DOHH2 (cell line): ENCODE results near the gene FALEC.

Experiments
- H3F3A ChIP-seq: fragments of 200-600 bp; sonication (generic), shearing (Covaris generic); 2 replicates; pipeline ENCODE4 v1.6.0; 2016; ENCODE audit warnings: antibody characterized with exemption, mild to moderate bottlenecking; ENCODE audit not compliant: control insufficient read depth, insufficient read depth
- H3K27ac ChIP-seq: fragments of 200-600 bp; sonication (generic); 2 replicates; pipeline ENCODE4 v1.5.1; 2014; ENCODE audit warnings: low read depth, mild to moderate bottlenecking, low read length, moderate library complexity
- H3K27me3 ChIP-seq: fragments of 200-600 bp; sonication (generic); 2 replicates; pipeline ENCODE4 v1.6.1; 2014; ENCODE audit warnings: mild to moderate bottlenecking, low read length, mixed read lengths; ENCODE audit not compliant: control insufficient read depth
- H3K36me3 ChIP-seq: fragments of 200-600 bp; sonication (generic); 2 replicates; pipeline ENCODE4 v1.6.1; 2014; ENCODE audit warnings: mild to moderate bottlenecking, low read length, moderate library complexity, mixed read lengths; ENCODE audit not compliant: control insufficient read depth
- H3K4me1 ChIP-seq: fragments of 200-600 bp; sonication (generic); 2 replicates; pipeline ENCODE4 v1.6.1; 2014; ENCODE audit warnings: mild to moderate bottlenecking, low read length, mixed read lengths; ENCODE audit not compliant: control insufficient read depth
- H3K4me2 ChIP-seq: fragments of 200-600 bp; sonication (generic); 2 replicates; pipeline ENCODE4 v1.6.0; 2014; ENCODE audit warnings: mild to moderate bottlenecking, low read length, moderate library complexity
- H3K4me3 ChIP-seq: fragments of 200-600 bp; sonication (generic); 2 replicates; pipeline ENCODE4 v1.5.1; 2014; ENCODE audit warnings: mild to moderate bottlenecking, low read length, mixed read lengths
- H3K79me2 ChIP-seq: fragments of 200-600 bp; sonication (generic); 2 replicates; pipeline ENCODE4 v1.6.1; 2014; ENCODE audit warnings: mild to moderate bottlenecking, low read length, mixed read lengths; ENCODE audit not compliant: control insufficient read depth
- H3K9me2 ChIP-seq: fragments of 200-600 bp; sonication (generic); replicated peaks from 2 replicates; pipeline ENCODE4 v1.6.1; 2014; ENCODE audit warnings: mild to moderate bottlenecking, low read length, mixed read lengths; ENCODE audit not compliant: control insufficient read depth
- H3K9me3 ChIP-seq: fragments of 200-600 bp; sonication (generic); 2 replicates; pipeline ENCODE4 v1.6.1; 2014; ENCODE audit warnings: antibody characterized with exemption, low read length, mixed read lengths; ENCODE audit not compliant: control insufficient read depth, insufficient read depth
- H4K20me1 ChIP-seq: fragments of 200-600 bp; sonication (generic); 2 replicates; pipeline ENCODE4 v1.6.0; 2014; ENCODE audit warnings: low read depth, mild to moderate bottlenecking, antibody characterized with exemption, low read length, moderate library complexity; ENCODE audit not compliant: control insufficient read depth, insufficient read depth
- EZH2phosphoT487 ChIP-seq: fragments of 200-600 bp; sonication (generic); IDR thresholded peaks from 2 replicates; pipeline ENCODE4 v1.6.1; 2017; ENCODE audit warnings: borderline replicate concordance, mild to moderate bottlenecking, antibody characterized with exemption, low read length, moderate library complexity, mixed read lengths
- TF ChIP-seq, protein P1 (sequence below): fragments of 200-600 bp; sonication (generic); IDR thresholded peaks from one replicate; pipeline ENCODE4 v1.5.1; 2014; ENCODE audit warnings: antibody characterized with exemption, mild to moderate bottlenecking, low read depth, low read length; ENCODE audit not compliant: poor library complexity, severe bottlenecking

FALEC gene

DNA sequence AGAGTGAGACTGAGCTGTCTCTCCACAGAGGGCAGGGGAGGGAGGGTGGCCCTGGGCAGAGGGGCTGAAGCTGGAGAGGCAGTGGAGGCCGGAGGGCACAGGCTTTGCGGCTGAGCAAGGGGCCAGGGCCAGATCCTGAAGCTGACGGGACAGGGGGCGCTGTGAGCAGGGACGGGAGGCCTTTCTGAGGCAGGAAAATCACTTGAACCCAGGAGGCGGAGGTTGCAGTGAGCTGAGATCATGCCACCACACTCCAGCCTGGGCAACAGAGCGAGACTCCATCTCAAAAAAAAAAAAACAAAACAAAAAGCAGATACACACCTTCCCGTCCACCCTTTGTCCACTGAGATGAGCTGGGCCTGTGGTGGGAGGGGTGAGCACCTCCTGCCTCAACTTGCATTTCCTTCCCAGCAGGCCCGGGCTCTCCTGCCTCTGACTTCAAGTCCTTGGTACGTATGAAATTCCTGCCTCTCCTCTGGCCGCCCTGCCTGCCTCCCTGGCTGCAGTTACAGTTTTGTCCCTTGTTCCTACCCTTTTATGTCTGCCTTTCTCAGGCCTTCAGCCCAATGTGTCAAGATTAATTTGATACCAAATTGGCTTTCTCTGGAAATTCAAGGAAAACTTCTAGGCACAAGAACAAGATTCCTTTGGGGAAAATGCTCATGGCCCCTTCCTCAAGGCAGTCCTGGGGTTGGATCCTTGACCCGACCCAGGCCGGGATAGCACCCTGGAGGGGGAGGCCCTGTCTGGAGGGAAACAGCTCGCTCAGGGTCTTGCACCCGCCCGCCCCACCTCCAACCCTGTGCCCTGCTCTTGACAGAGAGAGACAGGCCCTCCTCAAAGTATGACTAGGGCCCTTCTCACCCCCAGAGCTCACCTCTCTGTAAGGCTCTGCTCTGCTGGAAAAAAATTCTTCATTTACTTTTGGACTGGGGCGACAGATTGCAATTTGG lies 22.5 kb downstream of the FALEC start:
- Histone ChIP-seq H3K79me2 (no peaks in the 10 kb centered on the region), H3K36me3 (no peaks in the 10 kb centered on the region), H3K27ac (no peak overlapping the region), H3K4me3 (no peak overlapping the region), H3K4me1 (no peaks in the 10 kb centered on the region), H3F3A (0 out of 2 replicates have a peak, but pooled peaks cover 2% of the 10 kb centered on the region), H3K27me3 (no peaks in the 10 kb centered on the region), H3K4me2 (no peak overlapping the region), H4K20me1 (no peaks in the 10 kb centered on the region), H3K9me2 (no peaks in the 10 kb centered on the region), H3K9me3 (no peaks in the 10 kb centered on the region)
- TF ChIP-seq, protein P1, sequence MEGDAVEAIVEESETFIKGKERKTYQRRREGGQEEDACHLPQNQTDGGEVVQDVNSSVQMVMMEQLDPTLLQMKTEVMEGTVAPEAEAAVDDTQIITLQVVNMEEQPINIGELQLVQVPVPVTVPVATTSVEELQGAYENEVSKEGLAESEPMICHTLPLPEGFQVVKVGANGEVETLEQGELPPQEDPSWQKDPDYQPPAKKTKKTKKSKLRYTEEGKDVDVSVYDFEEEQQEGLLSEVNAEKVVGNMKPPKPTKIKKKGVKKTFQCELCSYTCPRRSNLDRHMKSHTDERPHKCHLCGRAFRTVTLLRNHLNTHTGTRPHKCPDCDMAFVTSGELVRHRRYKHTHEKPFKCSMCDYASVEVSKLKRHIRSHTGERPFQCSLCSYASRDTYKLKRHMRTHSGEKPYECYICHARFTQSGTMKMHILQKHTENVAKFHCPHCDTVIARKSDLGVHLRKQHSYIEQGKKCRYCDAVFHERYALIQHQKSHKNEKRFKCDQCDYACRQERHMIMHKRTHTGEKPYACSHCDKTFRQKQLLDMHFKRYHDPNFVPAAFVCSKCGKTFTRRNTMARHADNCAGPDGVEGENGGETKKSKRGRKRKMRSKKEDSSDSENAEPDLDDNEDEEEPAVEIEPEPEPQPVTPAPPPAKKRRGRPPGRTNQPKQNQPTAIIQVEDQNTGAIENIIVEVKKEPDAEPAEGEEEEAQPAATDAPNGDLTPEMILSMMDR, result peak; percentile 28
- no peak for TF ChIP-seq EZH2phosphoT487

DNA sequence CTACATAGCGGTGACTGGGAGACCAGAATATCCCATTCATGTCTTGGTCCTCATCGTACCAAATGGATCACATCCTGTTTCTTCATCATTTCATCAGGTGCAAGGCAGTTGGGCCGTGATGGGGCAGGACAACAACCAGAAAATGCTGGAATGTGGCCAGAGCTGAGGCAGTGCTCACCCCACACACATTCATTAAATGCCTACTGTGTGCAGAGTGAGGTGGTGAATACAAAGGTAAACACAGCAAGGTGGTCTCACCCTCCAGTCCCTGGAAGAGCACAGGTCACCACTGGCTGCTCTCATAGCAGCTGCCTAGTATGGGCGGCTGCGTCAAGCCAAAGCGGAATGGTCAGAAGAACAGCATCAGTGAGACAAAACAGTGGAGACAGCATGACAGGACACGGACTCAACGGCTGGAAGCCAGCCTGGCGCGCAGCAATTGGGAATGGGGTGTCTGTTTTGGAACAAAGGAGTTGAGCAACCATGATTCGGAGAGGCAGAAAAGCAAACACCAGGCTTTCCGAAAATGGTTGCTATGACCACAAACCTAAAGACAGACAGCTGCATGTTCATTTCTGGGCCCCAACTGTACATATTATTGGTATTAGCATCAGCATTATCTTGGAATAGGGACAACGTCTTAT lies 28.1 kb downstream of the FALEC start:
- Histone ChIP-seq H3K9me2 (no peaks in the 10 kb centered on the region), H3F3A (0 out of 2 replicates have a peak, but pooled peaks cover 2% of the 10 kb centered on the region), H3K4me1 (peaks cover 3% of the 10 kb centered on the region), H3K27me3 (peaks cover 16% of the 10 kb centered on the region), H4K20me1 (no peaks in the 10 kb centered on the region), H3K27ac (no peak overlapping the region), H3K36me3 (no peaks in the 10 kb centered on the region), H3K9me3 (no peaks in the 10 kb centered on the region), H3K4me3 (no peak overlapping the region), H3K79me2 (no peaks in the 10 kb centered on the region), H3K4me2 (no peak overlapping the region)
- TF ChIP-seq EZH2phosphoT487, result no peak
- TF ChIP-seq, protein P1, result no peak

DNA sequence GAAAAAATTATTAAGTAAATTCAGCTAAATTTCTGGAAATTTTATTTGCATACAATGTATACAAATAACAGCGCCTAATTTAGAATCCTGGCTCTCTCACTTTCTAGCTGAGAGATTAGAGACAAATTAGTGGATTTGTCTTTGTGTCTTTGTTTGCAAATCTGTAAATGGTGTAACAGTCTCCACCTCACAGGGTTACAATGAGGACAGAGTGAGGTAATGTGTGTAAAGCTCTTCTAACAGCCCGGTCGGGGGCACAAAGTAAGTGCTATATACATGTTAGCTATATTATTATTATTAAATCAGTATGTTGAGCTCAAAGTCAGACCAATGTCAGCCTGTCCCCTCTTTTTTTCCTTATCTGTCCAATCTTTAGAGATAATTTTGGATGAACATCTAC lies 28.7 kb downstream of the FALEC start:
- H3K79me2 ChIP-seq, result no peaks in the 10 kb centered on the region
- H4K20me1 ChIP-seq, result no peaks in the 10 kb centered on the region
- H3K27ac ChIP-seq, result no peak overlapping the region
- no peak overlapping the region for H3K4me2 ChIP-seq
- TF ChIP-seq, protein P1, result no peak
- no peak for TF ChIP-seq EZH2phosphoT487
- H3F3A ChIP-seq, result 0 out of 2 replicates have a peak, but pooled peaks cover 2% of the 10 kb centered on the region
- H3K27me3 ChIP-seq, result peaks cover 20% of the 10 kb centered on the region
- peaks cover 5% of the 10 kb centered on the region for H3K4me1 ChIP-seq
- no peaks in the 10 kb centered on the region for H3K9me3 ChIP-seq
- no peaks in the 10 kb centered on the region for H3K9me2 ChIP-seq
- H3K4me3 ChIP-seq, result no peak overlapping the region
- no peaks in the 10 kb centered on the region for H3K36me3 ChIP-seq
